22Rv1 (cell line): ENCODE measurements around the gene CRTC2.

Experiments used
- CTCF ChIP-seq: fragments of 450-650 bp; IDR thresholded peaks from 2 replicates; pipeline ENCODE4 v1.5.1; 2017; ENCODE audit warnings: mild to moderate bottlenecking
- ZFX ChIP-seq: fragments of 450-650 bp; IDR thresholded peaks from 2 replicates; pipeline ENCODE4 v1.6.1; 2017; ENCODE audit warnings: antibody characterized with exemption, borderline replicate concordance

DNA sequence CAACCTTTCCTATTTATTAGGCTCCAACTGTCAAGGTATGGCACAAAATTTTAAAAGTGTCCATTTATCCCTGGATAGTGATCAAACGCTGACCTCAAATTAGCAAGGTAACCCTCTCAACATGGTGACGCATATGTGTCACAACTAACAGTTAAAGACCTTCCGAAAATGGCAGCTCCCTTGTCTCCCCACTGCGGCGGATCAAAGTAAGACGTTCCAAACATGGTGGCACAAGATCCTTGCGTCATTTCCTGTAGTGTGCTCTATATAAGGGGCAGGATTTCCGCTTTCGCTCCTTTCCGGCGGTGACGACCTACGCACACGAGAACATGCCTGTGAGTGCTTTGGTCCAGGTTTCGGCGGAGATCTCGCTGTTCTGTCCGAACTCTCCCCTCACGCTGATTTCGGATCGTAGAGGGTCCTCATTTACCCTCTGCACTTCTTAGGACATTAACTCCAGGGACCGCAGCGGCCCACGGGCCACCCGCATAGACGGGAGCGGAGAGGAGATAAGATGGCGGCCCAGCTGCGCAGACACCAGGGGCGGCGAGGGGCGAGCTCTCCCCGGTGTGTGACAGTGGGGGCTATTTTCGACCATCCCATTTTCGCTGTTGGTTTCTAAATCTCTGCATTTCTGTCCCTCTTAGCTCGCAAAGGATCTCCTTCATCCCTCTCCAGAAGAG, 32.2 kb upstream of the CRTC2 start, which contains the start of gene RPS27:
- no peak for TF ChIP-seq CTCF
- TF ChIP-seq ZFX, result no peak
